Loucy (cell line): ENCODE results near the gene WDR88.

Experiments used
- H2AFZ ChIP-seq: fragments of 200-600 bp; sonication (generic); 2 replicates; pipeline ENCODE4 v1.6.0; 2016; ENCODE audit warnings: antibody characterized with exemption, mild to moderate bottlenecking, low read length, moderate library complexity
- H3F3A ChIP-seq: fragments of 200-600 bp; 2 replicates; pipeline ENCODE4 v1.6.0; 2016; ENCODE audit warnings: antibody characterized with exemption, low read depth, mild to moderate bottlenecking
- H3K27me3 ChIP-seq: fragments of 200-600 bp; sonication (generic); 2 replicates; pipeline ENCODE4 v1.6.1; 2014; ENCODE audit warnings: low read length, mild to moderate bottlenecking; ENCODE audit not compliant: insufficient read depth, poor library complexity, severe bottlenecking
- H3K36me3 ChIP-seq: fragments of 200-600 bp; sonication (generic); 2 replicates; pipeline ENCODE4 v1.6.1; 2016; ENCODE audit warnings: low read length; ENCODE audit not compliant: insufficient read depth
- H3K4me1 ChIP-seq: fragments of 200-600 bp; sonication (generic); 2 replicates; pipeline ENCODE4 v1.5.1; 2014; ENCODE audit warnings: low read length, mild to moderate bottlenecking; ENCODE audit not compliant: insufficient read depth, poor library complexity, severe bottlenecking
- H3K4me2 ChIP-seq: fragments of 200-600 bp; sonication (generic); 2 replicates; pipeline ENCODE4 v1.6.0; 2014; ENCODE audit warnings: antibody characterized with exemption, low read length, low read depth, mild to moderate bottlenecking; ENCODE audit not compliant: poor library complexity, severe bottlenecking
- H3K4me3 ChIP-seq: fragments of 200-600 bp; sonication (generic); 2 replicates; pipeline ENCODE4 v1.5.1; 2014; ENCODE audit warnings: low read length, mild to moderate bottlenecking, mixed read lengths; ENCODE audit not compliant: poor library complexity, severe bottlenecking
- H3K79me2 ChIP-seq: fragments of 200-600 bp; sonication (generic); 2 replicates; pipeline ENCODE4 v1.6.1; 2014; ENCODE audit warnings: low read length; ENCODE audit not compliant: insufficient read depth
- H3K9ac ChIP-seq: fragments of 200-600 bp; sonication (generic); 2 replicates; pipeline ENCODE4 v1.6.0; 2014; ENCODE audit warnings: mild to moderate bottlenecking, low read depth, low read length, moderate library complexity; ENCODE audit not compliant: poor library complexity, severe bottlenecking
- H3K9me2 ChIP-seq: fragments of 200-600 bp; sonication (generic); replicated peaks from 2 replicates; pipeline ENCODE4 v1.6.1; 2016; ENCODE audit warnings: low read depth, low read length, mixed read lengths
- H3K9me3 ChIP-seq: fragments of 200-600 bp; sonication (generic); 2 replicates; pipeline ENCODE4 v1.6.1; 2014; ENCODE audit warnings: mild to moderate bottlenecking, antibody characterized with exemption, low read length, low read depth; ENCODE audit not compliant: insufficient read depth
- H4K20me1 ChIP-seq: fragments of 200-600 bp; sonication (generic); 2 replicates; pipeline ENCODE4 v1.6.0; 2014; ENCODE audit warnings: antibody characterized with exemption, low read length, mild to moderate bottlenecking; ENCODE audit not compliant: insufficient read depth, poor library complexity, severe bottlenecking
- CTCF ChIP-seq: fragments of 200-600 bp; sonication (generic); conservative IDR thresholded peaks from 2 replicates; pipeline ENCODE4 v1.5.1; 2014; ENCODE audit warnings: mild to moderate bottlenecking, antibody characterized with exemption, low read length
- EZH2phosphoT487 ChIP-seq: fragments of 200-600 bp; IDR thresholded peaks from 2 replicates; pipeline ENCODE4 v1.6.1; 2018; ENCODE audit warnings: antibody characterized with exemption, mild to moderate bottlenecking, moderate library complexity, borderline replicate concordance

Gene WDR88

GRCh38 chr19:33156334-33156733, 24.4 kb downstream of the WDR88 start:
- peaks cover 22% of the 10 kb centered on the region for H3K4me1 ChIP-seq
- H3F3A ChIP-seq = peaks cover 6% of the 10 kb centered on the region
- H3K79me2 ChIP-seq = no peaks in the 10 kb centered on the region
- no peak overlapping the region for H2AFZ ChIP-seq
- H3K36me3 ChIP-seq = no peaks in the 10 kb centered on the region
- no peak overlapping the region for H3K4me3 ChIP-seq
- no peak overlapping the region for H3K9ac ChIP-seq
- H4K20me1 ChIP-seq = no peaks in the 10 kb centered on the region
- H3K9me3 ChIP-seq = no peaks in the 10 kb centered on the region
- H3K4me2 ChIP-seq = no peak overlapping the region
- TF ChIP-seq EZH2phosphoT487 (no peak), CTCF (no peak)
- no peaks in the 10 kb centered on the region for H3K27me3 ChIP-seq
- no peaks in the 10 kb centered on the region for H3K9me2 ChIP-seq

DNA sequence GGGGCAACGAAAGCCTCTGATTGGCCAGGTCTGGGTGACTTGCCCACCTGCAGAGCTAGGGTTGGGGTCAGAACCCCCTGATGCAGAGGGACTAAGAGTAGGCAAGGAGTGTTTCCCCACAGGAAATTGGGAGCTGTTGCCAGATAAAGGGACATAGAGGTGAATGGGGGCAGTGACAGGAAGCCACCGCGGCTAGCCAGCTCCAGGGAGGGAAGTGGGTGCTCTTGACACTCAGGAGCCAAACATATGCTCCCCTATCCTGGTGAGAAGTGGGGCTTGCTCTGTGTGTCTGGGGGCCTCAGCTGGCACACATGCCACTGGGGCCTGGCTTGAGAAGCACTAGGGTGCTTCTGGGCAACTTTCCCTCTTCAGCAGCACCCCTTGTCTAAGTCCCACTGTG, 26.0 kb downstream of the WDR88 start:
- no peaks in the 10 kb centered on the region for H3K27me3 ChIP-seq
- no peak overlapping the region for H3K4me3 ChIP-seq
- H3K36me3 ChIP-seq = no peaks in the 10 kb centered on the region
- H4K20me1 ChIP-seq = no peaks in the 10 kb centered on the region
- H2AFZ ChIP-seq = 0 out of 2 replicates have a peak overlapping the region, but pooled peaks have one; percentile 0
- H3F3A ChIP-seq = peaks cover 6% of the 10 kb centered on the region
- H3K9me3 ChIP-seq = no peaks in the 10 kb centered on the region
- peak overlapping the region; percentile 19 for H3K9ac ChIP-seq
- H3K79me2 ChIP-seq = no peaks in the 10 kb centered on the region
- H3K4me2 ChIP-seq = peak overlapping the region; percentile 25
- H3K4me1 ChIP-seq = peaks cover 25% of the 10 kb centered on the region
- no peaks in the 10 kb centered on the region for H3K9me2 ChIP-seq
- TF ChIP-seq CTCF = no peak
- no peak for TF ChIP-seq EZH2phosphoT487

- TF ChIP-seq EZH2phosphoT487 = no peak
- no peak for TF ChIP-seq CTCF
- Histone ChIP-seq H3K4me2 (peak overlapping the region; percentile 25), H3K4me1 (peaks cover 25% of the 10 kb centered on the region), H3F3A (peaks cover 6% of the 10 kb centered on the region), H3K79me2 (no peaks in the 10 kb centered on the region), H3K9me3 (no peaks in the 10 kb centered on the region), H3K9ac (peak overlapping the region; percentile 19), H4K20me1 (no peaks in the 10 kb centered on the region), H3K4me3 (no peak overlapping the region), H3K27me3 (no peaks in the 10 kb centered on the region), H3K9me2 (no peaks in the 10 kb centered on the region), H2AFZ (0 out of 2 replicates have a peak overlapping the region, but pooled peaks have one; percentile 0), H3K36me3 (no peaks in the 10 kb centered on the region)
These were observed 26.5 kb downstream of the WDR88 start for GRCh38 chr19:33158365-33158764.
